B cell (primary cell): ENCODE results near the gene PODXL. TPM values are rescaled to one million over a fixed set of nuclear protein-coding genes. Genes with fewer than 3 reads are reported as not detected.
"Not testable (repeated sequence)": the region's sequence is repeated elsewhere in the genome, so short reads cannot be mapped to it uniquely, and the experiment has no call there.

ENCODE experiments used
- ATAC-seq: fragments of 200-7000 bp; cut with Tn5 transposase; one replicate; pipeline ENCODE4 v1.10.0; 2021; ENCODE audit warnings: low read depth, mild to moderate bottlenecking, moderate number of reproducible peaks, moderate library complexity
- CTCF ChIA-PET: fragments of 350-600 bp; sonication (Branson Sonifier 250); formaldehyde crosslinking; loops from one replicate; lab custom pipeline; 2021; ENCODE audit warnings: antibody characterized with exemption, inconsistent platforms; lab: Charles Lee
- POLR2A ChIA-PET: fragments of 350-600 bp; sonication (Branson Sonifier 250); formaldehyde crosslinking; loops from one replicate; lab custom pipeline; 2021; ENCODE audit warnings: antibody characterized with exemption; lab: Charles Lee
- DNase-seq: peaks from one replicate; pipeline ENCODE4 v3.0.0; 2013
- H2AFZ ChIP-seq: 2 replicates; pipeline ENCODE4 v1.6.1; 2012; ENCODE audit warnings: mild to moderate bottlenecking, low read depth, low read length; ENCODE audit not compliant: insufficient read depth, poor library complexity, severe bottlenecking
- H3K27ac ChIP-seq, 2 donors: 1 replicate in 1 of 2; 2 replicates in 1 of 2; pipeline ENCODE4 v1.5.1; 2012 to 2013; ENCODE audit warnings: low read length in 2 of 2, mild to moderate bottlenecking in 2 of 2, moderate library complexity in 1 of 2
- H3K27me3 ChIP-seq, 4 experiments: fragments of 200-600 bp in 1 of 4; sonication (generic) in 1 of 4; replicated peaks in 1 of 4; 1 replicate in 2 of 4; 2 replicates in 2 of 4; pipeline versions ENCODE4 v1.6.1 to v1.7.0; 2013 to 2016; ENCODE audit warnings: low read length in 3 of 4, mild to moderate bottlenecking in 2 of 4, mixed read lengths in 1 of 4, moderate library complexity in 1 of 4; ENCODE audit not compliant: insufficient read depth in 4 of 4, control insufficient read depth in 3 of 4; ENCODE audit errors: control extremely low read depth in 1 of 4
- H3K36me3 ChIP-seq, 2 experiments: replicated peaks in 1 of 2; 1 replicate in 1 of 2; 2 replicates in 1 of 2; pipeline versions ENCODE4 v1.6.1 to v1.7.1; 2013; ENCODE audit warnings: low read length in 1 of 2; ENCODE audit not compliant: insufficient read depth in 2 of 2, control insufficient read depth in 1 of 2; ENCODE audit errors: control extremely low read depth in 1 of 2, extremely low read depth in 1 of 2
- H3K4me1 ChIP-seq, 2 donors: fragments of 200-600 bp in 1 of 2; sonication (generic) in 1 of 2; 1 replicate in 1 of 2; 2 replicates in 1 of 2; pipeline versions ENCODE4 v1.5.1 to v1.6.1; 2013 to 2017; ENCODE audit warnings: low read length in 2 of 2; ENCODE audit not compliant: control insufficient read depth in 2 of 2, insufficient read depth in 2 of 2
- H3K4me2 ChIP-seq: replicated peaks from 2 replicates; pipeline ENCODE3; 2012; ENCODE audit warnings: mild to moderate bottlenecking, low read depth, low read length; ENCODE audit not compliant: poor library complexity, severe bottlenecking
- H3K4me3 ChIP-seq, 5 experiments: fragments of 200-600 bp in 1 of 5; sonication (generic) in 1 of 5; 1 replicate in 3 of 5; 2 replicates in 2 of 5; pipeline versions ENCODE4 v1.5.1 to v1.7.0; 2011 to 2016; ENCODE audit warnings: low read length in 4 of 5, mild to moderate bottlenecking in 4 of 5, low read depth in 2 of 5, control low read depth in 1 of 5, moderate library complexity in 1 of 5; ENCODE audit not compliant: insufficient read depth in 1 of 5; ENCODE audit errors: control extremely low read depth in 1 of 5, extremely low read depth in 1 of 5
- H3K79me2 ChIP-seq: fragments of 200-600 bp; sonication (generic); one replicate; pipeline ENCODE4 v1.6.0; 2016; ENCODE audit warnings: low read length; ENCODE audit not compliant: control insufficient read depth, insufficient read depth
- H3K9ac ChIP-seq: fragments of 200-600 bp; sonication (generic); 2 replicates; pipeline ENCODE4 v1.6.1; 2017; ENCODE audit warnings: mild to moderate bottlenecking, low read length, moderate library complexity
- H3K9me3 ChIP-seq, 3 donors: one replicate each; pipeline versions ENCODE4 v1.6.1 to v1.7.1; 2013; ENCODE audit warnings: low read length in 2 of 3; ENCODE audit not compliant: control insufficient read depth in 2 of 3, insufficient read depth in 1 of 3; ENCODE audit errors: control extremely low read depth in 1 of 3
- H4K20me1 ChIP-seq: 2 replicates; pipeline ENCODE4 v1.6.0; 2012; ENCODE audit warnings: mild to moderate bottlenecking, low read length; ENCODE audit not compliant: insufficient read depth, control insufficient read depth, poor library complexity, severe bottlenecking
- H3K27ac Mint-ChIP-seq: one replicate; pipeline ENCODE4 v1.8.0; 2021; ENCODE audit warnings: mixed read lengths
- H3K27me3 Mint-ChIP-seq: one replicate; pipeline ENCODE4 v1.8.0; 2021; ENCODE audit warnings: mixed read lengths
- H3K4me1 Mint-ChIP-seq: one replicate; pipeline ENCODE4 v1.8.0; 2021; ENCODE audit warnings: mixed read lengths
- H3K4me3 Mint-ChIP-seq: one replicate; pipeline ENCODE4 v1.8.0; 2021; ENCODE audit warnings: mixed read lengths
- H3K9me3 Mint-ChIP-seq: one replicate; pipeline ENCODE4 v1.8.0; 2022; ENCODE audit warnings: mixed read lengths; ENCODE audit not compliant: insufficient read depth
- EZH2 ChIP-seq: IDR thresholded peaks from 2 replicates; pipeline ENCODE4 v1.6.1; 2012; ENCODE audit warnings: borderline replicate concordance, low read depth, mild to moderate bottlenecking, moderate library complexity, low read length; ENCODE audit not compliant: insufficient read depth, poor library complexity, severe bottlenecking
- WGBS: methylation state at CpG from one replicate; pipeline ENCODE4 v1.1.5; 2013; ENCODE audit warnings: missing lambda C conversion rate; ENCODE audit not compliant: insufficient coverage; 5-methylcytosine and 5-hydroxymethylcytosine counted together
- intact Hi-C: fragments of 100-400 bp; cut with micrococcal nuclease; formaldehyde crosslinking; loops from one replicate; pipeline ENCODE4 v1.10.0; 2022
- polyA plus RNA-seq: library from polyadenylated mRNA; depleted of rRNA; stranded (reverse); fragments of >200 nt; gene quantifications from 2 replicates; pipeline ENCODE4 v1.2.3, GENCODE V29; 2012
- total RNA-seq, 2 donors: library from RNA; stranded (reverse); fragments of 120-200 nt in 1 of 2; gene quantifications; 1 replicate in 1 of 2; 2 replicates in 1 of 2; pipeline versions ENCODE4 v1.2.3 to v1.2.4, GENCODE V29; 2013 to 2022
- TF ChIP-seq, protein P1 (sequence below): fragments of 200-600 bp; IDR thresholded peaks from one replicate; pipeline ENCODE4 v1.8.0; 2022; ENCODE audit warnings: antibody characterized with exemption, mild to moderate bottlenecking

Gene PODXL
- total and polyA plus RNA-seq, 2 donors (not counting 1 experiment from before 2014, with no cell fraction given), result 1.5 to 5.8 TPM

DNA sequence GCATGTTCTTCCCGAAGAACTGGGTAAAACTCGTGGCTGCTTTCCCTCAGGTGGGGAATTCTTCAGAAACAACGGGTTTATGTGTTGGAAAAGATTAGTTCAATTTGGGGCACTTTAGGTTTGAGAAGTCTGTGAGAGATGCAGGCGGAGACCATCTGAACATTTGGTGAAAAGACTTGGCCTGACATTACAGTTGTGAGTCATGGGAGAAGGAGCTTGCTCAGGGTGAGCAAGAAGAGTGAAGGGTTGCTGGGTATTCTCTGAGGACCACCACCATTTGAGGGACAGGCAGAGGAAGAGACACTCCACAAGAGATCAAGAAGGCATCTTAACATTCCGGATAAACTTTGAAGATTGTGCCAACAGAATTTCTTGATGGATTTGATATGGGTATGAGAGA is 88.6 kb downstream of the PODXL start:
- no peak for TF ChIP-seq EZH2
- Histone ChIP-seq H3K79me2 (no peaks in the 10 kb centered on the region), H3K36me3 (peaks cover 9 to 72% of the 10 kb centered on the region in 2 experiments), H2AFZ (no peak overlapping the region), H3K4me2 (no peak overlapping the region), H3K9ac (no peak overlapping the region), H3K27me3 (no peaks in the 10 kb centered on the region), H3K27ac (no peak overlapping the region), H3K9me3 (no peaks in the 10 kb centered on the region), H4K20me1 (peaks cover 8% of the 10 kb centered on the region), H3K4me3 (no peak overlapping the region), H3K4me1 (no peaks in the 10 kb centered on the region)
- Mint-ChIP-seq H3K27ac (no peak overlapping the region), H3K4me3 (no peak overlapping the region), H3K4me1 (no peaks in the 10 kb centered on the region), H3K27me3 (no peaks in the 10 kb centered on the region), H3K9me3 (no peaks in the 10 kb centered on the region)
- WGBS, result 100% methylated on average over 4 of the region's 5 CpGs
- ChIA-PET POLR2A (no interaction called here), CTCF (no interaction called here)
- DNase-seq, result no peak
- no peak for ATAC-seq
- intact Hi-C loops, result no loop called here

DNA sequence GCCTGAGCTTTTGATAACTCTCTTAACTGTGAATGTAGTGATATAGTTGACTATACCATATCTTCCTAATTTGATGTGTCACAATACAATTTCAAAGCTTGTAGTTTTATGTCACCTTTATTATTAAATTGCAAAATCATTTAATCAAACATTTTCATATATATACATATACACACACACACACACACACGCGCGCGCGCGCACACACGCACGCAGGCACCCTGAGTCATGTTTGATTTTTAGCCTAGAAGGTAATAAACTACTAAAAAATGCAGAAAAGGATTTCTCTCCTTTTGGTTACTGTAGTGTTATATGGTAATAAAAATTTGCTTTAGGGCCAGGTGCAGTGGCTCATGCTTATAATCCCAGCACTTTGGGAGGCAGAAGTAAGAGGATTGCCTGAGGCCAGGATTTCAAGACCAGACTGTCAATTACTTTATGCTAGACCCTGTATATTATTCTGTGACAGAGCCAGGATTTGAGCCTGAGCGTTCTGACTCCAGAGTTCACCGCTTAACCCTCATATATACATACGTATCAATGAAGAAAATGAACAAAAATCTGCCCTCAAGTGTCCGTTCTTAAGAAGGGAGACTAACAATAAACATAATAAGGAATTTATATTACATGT is 89.6 kb downstream of the PODXL start:
- no peak overlapping the region for H3K27ac ChIP-seq
- intact Hi-C loops, result no loop called here
- H3K9ac ChIP-seq, result no peak overlapping the region
- CTCF ChIA-PET, result no interaction called here
- peaks cover 8% of the 10 kb centered on the region for H4K20me1 ChIP-seq
- no peaks in the 10 kb centered on the region for H3K9me3 Mint-ChIP-seq
- ATAC-seq, result no peak
- no peaks in the 10 kb centered on the region for H3K4me1 ChIP-seq
- whole genome bisulfite sequencing, result no CpG with 5 or more reads among the region's 12 CpGs
- no peaks in the 10 kb centered on the region for H3K27me3 Mint-ChIP-seq
- H3K4me3 ChIP-seq, result no peak overlapping the region
- no peak overlapping the region for H3K27ac Mint-ChIP-seq
- no peaks in the 10 kb centered on the region for H3K79me2 ChIP-seq
- no peaks in the 10 kb centered on the region for H3K4me1 Mint-ChIP-seq
- no peak overlapping the region for H3K4me2 ChIP-seq
- H3K9me3 ChIP-seq, result no peaks in the 10 kb centered on the region
- no peak for TF ChIP-seq EZH2
- TF ChIP-seq, protein P1, sequence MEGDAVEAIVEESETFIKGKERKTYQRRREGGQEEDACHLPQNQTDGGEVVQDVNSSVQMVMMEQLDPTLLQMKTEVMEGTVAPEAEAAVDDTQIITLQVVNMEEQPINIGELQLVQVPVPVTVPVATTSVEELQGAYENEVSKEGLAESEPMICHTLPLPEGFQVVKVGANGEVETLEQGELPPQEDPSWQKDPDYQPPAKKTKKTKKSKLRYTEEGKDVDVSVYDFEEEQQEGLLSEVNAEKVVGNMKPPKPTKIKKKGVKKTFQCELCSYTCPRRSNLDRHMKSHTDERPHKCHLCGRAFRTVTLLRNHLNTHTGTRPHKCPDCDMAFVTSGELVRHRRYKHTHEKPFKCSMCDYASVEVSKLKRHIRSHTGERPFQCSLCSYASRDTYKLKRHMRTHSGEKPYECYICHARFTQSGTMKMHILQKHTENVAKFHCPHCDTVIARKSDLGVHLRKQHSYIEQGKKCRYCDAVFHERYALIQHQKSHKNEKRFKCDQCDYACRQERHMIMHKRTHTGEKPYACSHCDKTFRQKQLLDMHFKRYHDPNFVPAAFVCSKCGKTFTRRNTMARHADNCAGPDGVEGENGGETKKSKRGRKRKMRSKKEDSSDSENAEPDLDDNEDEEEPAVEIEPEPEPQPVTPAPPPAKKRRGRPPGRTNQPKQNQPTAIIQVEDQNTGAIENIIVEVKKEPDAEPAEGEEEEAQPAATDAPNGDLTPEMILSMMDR, result no peak
- H3K4me3 Mint-ChIP-seq, result no peak overlapping the region
- POLR2A ChIA-PET, result no interaction called here
- no peak for DNase-seq
- H3K27me3 ChIP-seq, result no peaks in the 10 kb centered on the region
- H2AFZ ChIP-seq, result no peak overlapping the region
- peaks cover 9 to 76% of the 10 kb centered on the region in 2 experiments for H3K36me3 ChIP-seq

DNA sequence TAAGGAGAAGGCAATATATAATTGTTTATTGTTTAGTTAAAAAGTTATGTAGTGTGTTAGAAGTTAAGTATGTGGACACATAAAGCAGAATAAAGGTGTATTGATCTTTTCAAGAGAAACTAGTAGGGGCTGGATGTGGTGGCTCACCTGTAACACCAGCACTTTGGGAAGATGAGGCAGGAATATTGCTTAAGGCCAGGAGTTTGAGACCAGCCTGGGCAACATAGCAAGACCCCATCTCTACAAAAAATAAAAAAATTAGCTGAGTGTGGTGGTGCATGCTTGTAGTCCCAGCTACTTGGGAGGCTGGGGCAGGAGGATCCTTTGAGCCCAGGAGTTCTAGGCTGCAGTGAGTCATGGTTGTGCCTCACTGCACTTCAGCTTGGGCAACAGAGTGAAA is 93.7 kb downstream of the PODXL start:
- H3K36me3 ChIP-seq, result peaks cover 7 to 42% of the 10 kb centered on the region in 2 experiments
- DNase-seq, H3K27me3 ChIP-seq, H3K9ac ChIP-seq, H3K9me3 Mint-ChIP-seq, H2AFZ ChIP-seq, H3K4me3 ChIP-seq, H3K4me1 Mint-ChIP-seq, POLR2A ChIA-PET, H4K20me1 ChIP-seq, H3K27ac Mint-ChIP-seq, H3K4me1 ChIP-seq, ATAC-seq, intact Hi-C loops, H3K79me2 ChIP-seq, H3K4me2 ChIP-seq, H3K27ac ChIP-seq, H3K27me3 Mint-ChIP-seq, CTCF ChIA-PET, H3K4me3 Mint-ChIP-seq, H3K9me3 ChIP-seq: not testable (repeated sequence)
